ENCODE data around the gene PLXNA4.
A peak's percentile ranks its signal among the peaks of the same experiment; 100 is the strongest.

The PLXNA4 gene

GRCh38 chr7:132377703-132378584 is 198.3 kb downstream of the PLXNA4 start:
- no peak for DNase-seq

DNA sequence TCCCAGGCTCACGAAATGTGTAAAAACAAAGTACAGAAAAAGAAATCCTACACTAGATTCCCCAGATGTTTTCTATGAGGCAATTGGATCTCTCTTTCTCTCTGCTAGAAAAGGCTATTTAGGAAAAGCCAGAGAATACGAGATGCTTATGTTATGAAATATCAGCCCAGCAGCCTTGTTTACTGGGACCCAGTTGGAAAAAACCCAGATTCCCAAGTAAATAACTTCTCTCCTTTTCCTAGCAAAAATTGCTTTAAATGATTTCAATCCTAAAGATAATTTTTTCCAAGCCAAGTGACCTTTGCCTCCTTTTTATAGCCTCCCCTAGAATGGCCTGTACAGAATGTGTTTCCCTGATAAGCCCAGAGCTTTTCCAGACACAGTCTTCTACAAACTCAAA is 199.3 kb downstream of the PLXNA4 start:
- no peak for DNase-seq

DNA sequence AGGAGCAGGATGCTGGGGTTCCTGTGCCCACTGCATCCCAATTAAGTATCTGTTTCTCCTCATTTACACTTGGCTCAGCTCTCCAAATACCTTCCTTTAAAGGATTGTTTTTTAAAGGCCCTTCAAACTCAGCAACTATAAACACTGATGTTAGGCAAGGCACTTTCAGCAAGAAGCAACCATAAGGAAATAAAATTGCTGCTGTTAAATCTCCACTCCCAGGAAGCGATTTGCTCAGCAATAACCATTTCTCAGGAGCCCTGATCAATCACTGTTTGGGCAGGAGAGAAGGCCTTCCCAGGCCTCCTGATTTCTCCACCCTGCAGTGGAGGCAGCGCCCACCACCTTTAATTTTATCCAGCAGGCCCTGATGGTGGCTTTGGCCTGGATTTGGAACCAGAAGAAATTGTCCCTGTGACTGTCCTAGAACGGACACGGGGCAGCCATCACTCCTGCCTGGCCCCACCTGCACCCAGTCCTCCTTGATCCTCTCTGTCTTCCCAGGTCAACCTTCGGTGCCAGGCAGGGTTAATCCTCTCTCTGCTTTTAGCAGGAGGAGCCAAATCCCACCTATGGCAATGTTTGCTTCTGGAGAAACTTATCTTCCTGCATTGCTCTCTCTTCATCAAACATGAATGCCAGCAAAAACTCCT is 199.8 kb downstream of the PLXNA4 start:
- DNase-seq: no peak

DNA sequence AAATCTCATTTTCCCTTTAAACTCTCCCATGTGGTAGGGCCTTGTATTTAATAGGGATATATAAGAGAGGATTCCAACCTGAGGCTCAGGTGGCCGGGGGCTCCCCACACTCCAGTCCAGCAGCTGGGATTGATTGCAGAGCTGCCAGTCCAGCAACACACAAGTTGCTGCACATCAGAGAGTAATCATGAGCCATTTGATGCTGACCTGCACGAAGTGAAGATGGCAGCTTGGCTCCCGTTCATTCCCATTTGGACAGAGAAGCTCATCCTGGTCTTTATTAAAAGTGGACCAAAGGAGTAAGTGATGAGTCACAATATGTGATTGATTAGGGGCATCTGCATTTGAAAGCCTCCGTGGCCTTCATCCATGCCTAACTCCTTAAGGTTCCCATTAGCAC is 202.4 kb downstream of the PLXNA4 start:
- no peak for DNase-seq

DNA sequence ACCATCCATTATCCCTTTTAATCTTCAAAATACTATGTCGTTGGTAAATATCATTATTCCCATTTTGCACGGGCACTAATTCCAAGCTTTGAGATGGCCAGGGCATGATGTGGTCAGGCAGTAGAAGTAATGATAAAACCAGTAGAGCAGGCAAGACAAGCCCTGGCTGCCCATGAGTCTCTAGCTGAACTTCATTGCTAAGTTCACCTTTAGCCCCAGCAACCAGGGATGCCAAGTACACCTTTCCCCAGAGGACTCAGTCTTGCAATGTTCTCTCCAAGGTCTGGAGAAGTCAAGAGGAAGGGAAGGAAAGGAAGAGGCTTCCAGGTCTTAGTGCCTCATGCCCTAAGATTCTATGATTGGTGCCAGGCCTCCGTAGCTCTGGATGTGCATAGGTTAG is 203.2 kb downstream of the PLXNA4 start:
- no peak for DNase-seq

DNA sequence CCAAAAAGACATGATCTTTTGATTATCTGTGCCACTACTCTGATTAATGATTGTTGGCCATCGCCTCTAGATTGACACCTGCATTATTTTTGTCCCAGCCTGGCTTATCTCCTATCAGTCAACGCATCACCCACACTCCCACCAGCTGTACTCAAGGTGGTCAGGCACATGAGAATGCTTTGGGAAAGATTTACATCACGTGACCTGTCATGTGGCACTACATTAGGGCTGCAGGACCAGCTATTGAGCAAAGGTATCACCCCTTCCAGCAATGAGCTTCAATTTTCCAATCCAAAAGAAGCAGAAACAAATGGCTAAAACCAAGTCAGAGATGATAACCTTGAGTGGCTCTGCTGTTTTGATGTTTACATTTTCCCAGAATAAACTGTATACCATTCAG is 204.3 kb downstream of the PLXNA4 start:
- no peak for DNase-seq

DNA sequence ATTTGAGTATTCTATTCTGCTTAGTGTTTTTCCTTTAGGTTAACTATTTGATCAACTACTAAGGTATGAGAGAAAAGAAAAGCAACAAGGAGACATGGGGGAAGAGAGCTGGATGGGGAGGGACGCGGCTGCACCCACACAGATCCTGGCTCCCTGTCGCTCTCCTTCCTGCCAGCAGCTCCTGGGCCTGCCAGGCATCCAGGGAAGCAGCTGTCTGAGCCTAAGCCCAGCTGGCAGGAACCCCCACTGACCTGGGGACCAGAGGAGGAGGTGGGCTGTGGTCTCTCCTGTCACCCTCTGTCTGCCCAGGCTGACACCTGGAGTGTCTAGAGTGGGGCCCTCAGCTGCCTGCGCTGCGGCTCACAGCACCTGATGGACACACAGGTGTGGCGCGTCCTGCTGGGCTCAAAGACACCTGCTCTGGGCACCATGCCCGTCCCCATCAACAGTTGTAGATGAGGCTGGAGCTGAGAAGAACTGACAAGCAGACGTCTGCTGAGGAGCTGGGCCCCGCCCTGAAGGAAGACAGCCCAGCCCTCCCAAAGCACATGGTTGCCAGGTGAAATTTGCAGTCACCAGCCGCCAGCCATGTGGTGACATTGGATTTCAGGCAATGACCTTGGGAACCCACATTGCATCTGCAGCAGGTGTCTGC is 207.9 kb downstream of the PLXNA4 start:
- DNase-seq: no peak

DNA sequence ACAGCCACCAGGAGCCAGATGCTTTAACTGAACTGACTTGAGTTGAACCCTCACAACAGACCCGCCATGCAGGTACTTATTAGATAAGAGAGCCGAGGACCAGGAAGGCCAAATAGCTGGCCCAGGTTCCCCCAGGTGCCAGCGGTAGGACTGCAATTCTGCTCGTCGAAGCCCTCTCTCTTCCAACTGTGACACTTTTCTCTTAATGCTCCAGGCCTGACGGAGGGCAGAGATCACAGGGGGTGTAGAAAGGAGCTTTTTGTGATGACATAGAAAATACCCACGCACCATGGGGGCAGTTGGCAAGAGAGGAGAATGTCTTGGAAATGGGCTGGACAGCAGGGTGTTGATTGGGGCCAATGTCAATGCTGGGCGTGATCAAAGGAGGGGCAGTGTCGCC is 208.5 kb downstream of the PLXNA4 start:
- DNase-seq: no peak

- no peak for DNase-seq
These were observed 209.3 kb downstream of the PLXNA4 start for GRCh38 chr7:132367004-132367403.

- DNase-seq: no peak
These were observed 212.0 kb downstream of the PLXNA4 start for GRCh38 chr7:132364226-132364625.

GRCh38 chr7:132362059-132362458 is 214.2 kb downstream of the PLXNA4 start:
- DNase-seq: no peak

GRCh38 chr7:132361146-132361545 is 215.1 kb downstream of the PLXNA4 start:
- no peak for DNase-seq

- no peak for DNase-seq
These were observed 216.5 kb downstream of the PLXNA4 start for GRCh38 chr7:132359743-132360142.

DNA sequence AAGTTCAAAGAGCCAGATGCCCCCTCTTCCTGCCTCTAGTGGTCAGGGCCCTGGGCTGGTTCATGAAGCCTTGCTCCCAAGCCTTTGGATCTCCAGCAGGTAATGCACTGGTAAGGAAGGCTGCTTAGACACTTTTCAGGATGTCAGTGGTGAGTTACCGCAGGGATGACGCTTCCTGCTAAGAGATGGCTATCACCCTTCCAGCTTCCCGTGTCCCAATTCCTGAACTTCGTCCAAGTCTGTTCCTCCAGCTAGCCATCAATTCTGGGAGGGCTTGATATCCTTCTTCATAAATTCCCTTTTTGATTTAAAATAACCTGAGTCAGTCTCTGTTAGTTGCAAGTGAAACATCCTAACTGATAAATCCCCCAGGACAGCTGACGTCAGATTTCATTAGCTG is 221.2 kb downstream of the PLXNA4 start:
- DNase-seq: no peak

DNA sequence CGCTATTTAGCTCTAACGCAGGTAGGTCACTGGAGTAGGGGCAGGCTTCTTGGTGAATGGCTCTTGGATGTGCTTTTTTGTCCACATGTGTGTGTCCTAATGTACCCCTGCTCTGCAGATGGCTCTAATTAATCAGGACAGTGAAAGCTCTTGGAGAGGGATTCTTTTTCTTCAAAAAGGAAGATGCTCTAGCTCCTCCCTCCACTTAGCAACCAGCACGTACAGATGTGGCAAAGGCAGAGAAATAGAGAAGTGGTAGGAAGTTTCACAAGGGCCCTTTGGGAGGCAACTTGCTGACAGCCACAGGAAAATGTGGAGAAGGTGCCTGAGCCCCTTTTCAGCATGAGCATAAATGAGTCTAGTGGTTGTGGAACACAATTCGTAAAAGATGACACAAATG is 221.7 kb downstream of the PLXNA4 start:
- peak; percentile 1 for DNase-seq

GRCh38 chr7:132353936-132354335 is 222.3 kb downstream of the PLXNA4 start:
- DNase-seq: no peak

DNA sequence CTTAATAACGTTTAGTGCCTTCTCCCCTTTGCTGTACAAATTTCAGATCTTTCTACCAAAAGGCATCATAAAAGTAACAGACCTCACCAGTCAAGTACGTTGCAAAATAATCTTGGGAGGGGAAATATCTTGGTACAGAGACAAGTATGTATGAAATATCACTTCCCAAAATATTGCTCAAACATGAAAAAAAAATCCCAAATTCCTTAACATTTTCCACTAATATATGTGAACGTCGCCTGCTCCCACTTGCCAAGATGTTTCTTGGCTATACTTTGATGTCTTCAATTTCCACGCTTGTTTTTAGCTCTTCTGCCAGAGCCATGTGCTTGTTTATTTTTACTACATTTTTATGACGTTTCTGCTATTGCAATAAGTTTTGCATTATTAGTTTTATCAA is 223.5 kb downstream of the PLXNA4 start:
- DNase-seq: no peak

- no peak for DNase-seq
These were observed 224.2 kb downstream of the PLXNA4 start for GRCh38 chr7:132351954-132352499.

- no peak for DNase-seq
These were observed 225.5 kb downstream of the PLXNA4 start for GRCh38 chr7:132350741-132351140.

- DNase-seq: no peak
These were observed 227.2 kb downstream of the PLXNA4 start for GRCh38 chr7:132349075-132349474.

GRCh38 chr7:132348341-132348740 is 227.9 kb downstream of the PLXNA4 start:
- DNase-seq: no peak

DNA sequence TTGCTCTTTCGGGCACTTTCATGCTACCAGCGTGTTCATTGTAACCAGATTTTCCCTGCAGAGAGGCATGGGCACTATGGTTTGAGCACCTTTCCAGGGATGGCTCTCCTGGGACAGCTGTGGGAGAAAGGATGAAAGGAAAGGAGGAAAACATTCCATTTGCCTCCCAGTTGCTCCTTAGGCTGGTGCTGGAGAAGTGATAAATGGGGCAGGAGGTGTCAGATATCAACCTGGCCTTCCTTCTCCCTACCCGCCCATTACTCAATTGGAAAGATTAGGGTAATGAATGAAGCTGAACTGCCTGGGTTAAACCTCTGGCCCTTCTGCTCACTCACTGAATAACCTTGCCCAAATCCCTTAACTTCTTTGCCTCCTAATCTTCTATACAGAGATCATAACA is 228.4 kb downstream of the PLXNA4 start:
- no peak for DNase-seq

DNA sequence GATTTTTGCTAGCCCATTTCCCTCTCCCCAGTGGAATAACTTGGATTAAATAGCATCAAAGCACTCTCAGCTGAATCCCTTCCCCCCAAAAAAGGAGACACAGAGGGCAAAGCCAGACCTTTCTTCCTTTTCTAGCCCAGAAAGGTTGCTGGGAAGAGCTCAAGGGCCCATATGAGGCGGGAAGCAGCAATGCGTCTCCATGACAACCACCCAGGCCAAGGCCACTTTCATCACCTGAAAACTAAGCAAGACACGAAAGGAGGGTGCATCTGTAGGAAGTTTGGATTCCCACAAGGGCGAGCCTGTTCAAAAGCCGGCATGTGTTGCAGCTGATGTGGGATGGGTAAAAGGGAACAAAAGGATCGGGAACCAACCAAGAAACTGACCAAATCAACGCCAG is 229.1 kb downstream of the PLXNA4 start:
- no peak for DNase-seq
